Fibroblast of peridontal ligament (primary cell): ENCODE data around the gene MBOAT2.
A peak's percentile ranks its signal among the peaks of the same experiment; 100 is the strongest.

Experiments
- DNase-seq: peaks from one replicate; pipeline ENCODE4 v3.0.0-alpha.2; 2010; ENCODE audit errors: extremely low read depth

Gene MBOAT2

GRCh38 chr2:9018109-9018508 lies 14.6 kb upstream of the MBOAT2 start:
- no peak for DNase-seq

- DNase-seq, result no peak
These were observed 13.9 kb upstream of the MBOAT2 start for GRCh38 chr2:9017411-9017810.

GRCh38 chr2:9015998-9016397 lies 12.5 kb upstream of the MBOAT2 start:
- no peak for DNase-seq

GRCh38 chr2:9013403-9013802 lies 9.9 kb upstream of the MBOAT2 start:
- DNase-seq, result no peak

GRCh38 chr2:9010866-9011265 lies 7.4 kb upstream of the MBOAT2 start:
- DNase-seq, result peak; percentile 96

- DNase-seq, result no peak
These were observed 5.6 kb upstream of the MBOAT2 start for GRCh38 chr2:9008951-9009664.

GRCh38 chr2:9006368-9006767 lies 2.9 kb upstream of the MBOAT2 start:
- no peak for DNase-seq

GRCh38 chr2:9004338-9005204 lies 1.1 kb upstream of the MBOAT2 start:
- no peak for DNase-seq

- no peak for DNase-seq
These were observed 193 bp downstream of the MBOAT2 start for GRCh38 chr2:9003366-9003615.

GRCh38 chr2:9002637-9003365 lies 683 bp downstream of the MBOAT2 start:
- no peak for DNase-seq

- DNase-seq, result no peak
These were observed 1.2 kb downstream of the MBOAT2 start for GRCh38 chr2:9002313-9002636.

GRCh38 chr2:9001778-9002177 lies 1.7 kb downstream of the MBOAT2 start:
- no peak for DNase-seq

GRCh38 chr2:9001229-9001628 lies 2.3 kb downstream of the MBOAT2 start:
- DNase-seq, result no peak

GRCh38 chr2:9000442-9000841 lies 3.0 kb downstream of the MBOAT2 start:
- no peak for DNase-seq

- no peak for DNase-seq
These were observed 3.7 kb downstream of the MBOAT2 start for GRCh38 chr2:8999797-9000196.

GRCh38 chr2:8999102-8999446 lies 4.4 kb downstream of the MBOAT2 start:
- no peak for DNase-seq

- DNase-seq, result no peak
These were observed 4.9 kb downstream of the MBOAT2 start for GRCh38 chr2:8998418-8999101.

GRCh38 chr2:8997631-8998030 lies 5.9 kb downstream of the MBOAT2 start:
- no peak for DNase-seq

- DNase-seq, result no peak
These were observed 6.4 kb downstream of the MBOAT2 start for GRCh38 chr2:8997108-8997507.

GRCh38 chr2:8996006-8996405 lies 7.5 kb downstream of the MBOAT2 start:
- no peak for DNase-seq

GRCh38 chr2:8994386-8994785 lies 9.1 kb downstream of the MBOAT2 start:
- no peak for DNase-seq

GRCh38 chr2:8993902-8994278 lies 9.6 kb downstream of the MBOAT2 start:
- DNase-seq, result no peak
